ENCODE results near the gene RXRA.

The RXRA gene

DNA sequence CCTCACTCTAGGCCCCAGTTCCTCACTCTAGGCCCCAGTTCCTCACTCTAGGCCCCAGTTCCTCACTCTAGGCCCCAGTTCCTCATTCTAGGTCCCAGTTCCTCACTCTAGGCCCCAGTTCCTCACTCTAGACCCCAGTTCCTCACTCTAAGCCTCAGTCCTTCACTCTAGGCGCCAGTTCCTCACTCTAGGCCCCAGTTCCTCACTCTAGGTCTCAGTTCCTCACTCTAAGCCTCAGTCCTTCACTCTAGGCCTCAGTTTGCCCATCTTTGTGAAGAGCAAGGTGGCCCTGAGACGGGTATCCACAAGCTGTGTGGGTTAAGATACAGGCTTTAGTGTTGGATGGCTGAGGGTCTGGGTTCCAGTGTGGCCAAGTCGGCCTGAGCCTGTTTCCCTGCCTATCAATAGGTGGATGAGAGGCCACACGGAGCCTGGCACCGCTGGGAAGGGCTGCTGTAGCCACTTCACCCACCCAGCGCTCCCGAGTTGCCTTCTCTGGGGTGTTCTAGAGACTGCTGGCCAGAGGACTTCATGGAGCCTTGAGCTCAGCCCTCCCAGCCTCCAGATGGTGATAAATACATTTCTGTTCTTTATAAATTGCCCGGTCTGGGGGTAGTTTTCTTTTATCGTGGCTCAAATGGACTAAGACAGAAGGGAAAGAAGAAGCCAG is 150.2 kb downstream of the RXRA start:
- no peaks in the 10 kb centered on the region for H3K27me3 ChIP-seq (ENCODE audit: low read length)
- H3K4me3 ChIP-seq (ENCODE audit: insufficient read depth, low read length, poor library complexity, severe bottlenecking), result no peak overlapping the region
- H3K9me3 ChIP-seq (ENCODE audit: insufficient read depth, low read length), result no peaks in the 10 kb centered on the region
- no peak overlapping the region for H3K4me2 ChIP-seq (ENCODE audit: low read depth, low read length, poor library complexity, severe bottlenecking)
- no peaks in the 10 kb centered on the region for H3K79me2 ChIP-seq (ENCODE audit: insufficient read depth, low read length)
- no peak overlapping the region for H3K9ac ChIP-seq (ENCODE audit: low read length)
- H3K27ac ChIP-seq (ENCODE audit: low read depth, low read length), result no peak overlapping the region
- no peaks in the 10 kb centered on the region for H3K9me2 ChIP-seq (replicated peaks; ENCODE audit: insufficient read depth, low read length)
- no peak for TF ChIP-seq EZH2phosphoT487 (conservative IDR thresholded peaks at IDR 0.05; ENCODE audit: low read length)
- TF ChIP-seq, protein P1, sequence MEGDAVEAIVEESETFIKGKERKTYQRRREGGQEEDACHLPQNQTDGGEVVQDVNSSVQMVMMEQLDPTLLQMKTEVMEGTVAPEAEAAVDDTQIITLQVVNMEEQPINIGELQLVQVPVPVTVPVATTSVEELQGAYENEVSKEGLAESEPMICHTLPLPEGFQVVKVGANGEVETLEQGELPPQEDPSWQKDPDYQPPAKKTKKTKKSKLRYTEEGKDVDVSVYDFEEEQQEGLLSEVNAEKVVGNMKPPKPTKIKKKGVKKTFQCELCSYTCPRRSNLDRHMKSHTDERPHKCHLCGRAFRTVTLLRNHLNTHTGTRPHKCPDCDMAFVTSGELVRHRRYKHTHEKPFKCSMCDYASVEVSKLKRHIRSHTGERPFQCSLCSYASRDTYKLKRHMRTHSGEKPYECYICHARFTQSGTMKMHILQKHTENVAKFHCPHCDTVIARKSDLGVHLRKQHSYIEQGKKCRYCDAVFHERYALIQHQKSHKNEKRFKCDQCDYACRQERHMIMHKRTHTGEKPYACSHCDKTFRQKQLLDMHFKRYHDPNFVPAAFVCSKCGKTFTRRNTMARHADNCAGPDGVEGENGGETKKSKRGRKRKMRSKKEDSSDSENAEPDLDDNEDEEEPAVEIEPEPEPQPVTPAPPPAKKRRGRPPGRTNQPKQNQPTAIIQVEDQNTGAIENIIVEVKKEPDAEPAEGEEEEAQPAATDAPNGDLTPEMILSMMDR (IDR thresholded peaks at IDR 0.05; ENCODE audit: insufficient read depth, low read length, poor library complexity, severe bottlenecking), result no peak
- H3K36me3 ChIP-seq (ENCODE audit: low read length), result no peaks in the 10 kb centered on the region
- H4K20me1 ChIP-seq (ENCODE audit: low read depth, low read length), result no peaks in the 10 kb centered on the region
- no peak overlapping the region for H2AFZ ChIP-seq (ENCODE audit: low read depth, low read length, severe bottlenecking)
- H3F3A ChIP-seq (ENCODE audit: insufficient read depth), result no peaks in the 10 kb centered on the region

DNA sequence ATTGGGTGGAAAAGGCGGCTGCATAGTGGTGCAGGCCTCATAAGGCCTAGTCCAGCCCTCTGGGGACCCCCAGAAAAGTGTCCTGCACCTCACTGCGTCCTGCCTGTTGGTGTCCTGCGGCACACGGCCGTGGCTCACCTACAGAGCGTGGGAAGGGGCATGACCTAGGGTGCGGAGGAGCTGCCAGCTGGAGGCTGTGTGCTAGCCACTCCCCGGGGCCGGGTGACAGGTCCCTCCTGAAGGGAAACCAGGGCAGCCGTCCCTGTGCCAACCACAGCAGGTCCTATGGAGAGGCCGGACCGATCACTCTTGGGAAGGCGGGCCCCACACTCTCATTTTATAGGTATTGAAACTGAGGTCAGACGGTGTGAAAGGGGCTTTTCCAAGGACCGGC is 150.7 kb downstream of the RXRA start:
- Histone ChIP-seq H3K79me2 (ENCODE audit: insufficient read depth, low read length) (no peaks in the 10 kb centered on the region), H4K20me1 (ENCODE audit: low read depth, low read length) (no peaks in the 10 kb centered on the region), H3K27me3 (ENCODE audit: low read length) (no peaks in the 10 kb centered on the region), H3K27ac (ENCODE audit: low read depth, low read length) (no peak overlapping the region), H3F3A (ENCODE audit: insufficient read depth) (no peaks in the 10 kb centered on the region), H3K9me2 (replicated peaks; ENCODE audit: insufficient read depth, low read length) (no peaks in the 10 kb centered on the region), H3K4me2 (ENCODE audit: low read depth, low read length, poor library complexity, severe bottlenecking) (no peak overlapping the region), H3K9me3 (ENCODE audit: insufficient read depth, low read length) (no peaks in the 10 kb centered on the region), H3K4me3 (ENCODE audit: insufficient read depth, low read length, poor library complexity, severe bottlenecking) (no peak overlapping the region), H2AFZ (ENCODE audit: low read depth, low read length, severe bottlenecking) (no peak overlapping the region), H3K36me3 (ENCODE audit: low read length) (no peaks in the 10 kb centered on the region), H3K9ac (ENCODE audit: low read length) (no peak overlapping the region)
- TF ChIP-seq EZH2phosphoT487 (conservative IDR thresholded peaks at IDR 0.05; ENCODE audit: low read length), result no peak
- TF ChIP-seq, protein P1 (IDR thresholded peaks at IDR 0.05; ENCODE audit: insufficient read depth, low read length, poor library complexity, severe bottlenecking), result no peak

DNA sequence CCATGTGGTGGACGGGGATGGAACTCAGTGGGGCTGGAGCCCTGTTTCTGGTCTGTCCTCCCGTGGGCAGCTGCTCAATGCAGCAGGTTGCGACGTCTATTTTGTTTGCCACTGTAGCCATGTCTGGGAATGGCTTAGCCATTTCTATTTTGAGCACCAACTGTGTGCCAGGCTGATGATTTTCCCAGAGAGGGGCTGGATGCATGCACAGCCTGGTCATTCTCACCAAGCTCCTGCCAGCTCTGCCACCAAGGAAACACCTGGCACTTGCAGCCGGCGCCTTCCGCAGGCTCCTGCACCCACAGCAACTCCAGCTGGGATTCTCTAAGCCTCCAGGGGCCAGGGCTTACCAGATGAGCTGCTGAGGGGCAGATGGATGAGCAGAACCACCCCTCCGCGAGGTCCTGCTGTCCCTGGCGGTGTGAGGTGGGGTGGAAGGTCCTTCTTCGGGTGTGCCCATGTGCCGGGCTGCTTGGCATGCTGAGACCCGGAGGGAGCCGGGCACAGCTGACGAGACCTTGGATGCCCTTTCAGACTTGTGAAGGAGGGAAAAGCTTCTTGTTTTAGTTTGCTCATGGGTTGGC is 151.2 kb downstream of the RXRA start:
- Histone ChIP-seq H3K27me3 (ENCODE audit: low read length) (no peaks in the 10 kb centered on the region), H3K4me3 (ENCODE audit: insufficient read depth, low read length, poor library complexity, severe bottlenecking) (no peak overlapping the region), H3K9me3 (ENCODE audit: insufficient read depth, low read length) (no peaks in the 10 kb centered on the region), H4K20me1 (ENCODE audit: low read depth, low read length) (no peaks in the 10 kb centered on the region), H3K9me2 (replicated peaks; ENCODE audit: insufficient read depth, low read length) (no peaks in the 10 kb centered on the region), H3K36me3 (ENCODE audit: low read length) (no peaks in the 10 kb centered on the region), H3K79me2 (ENCODE audit: insufficient read depth, low read length) (no peaks in the 10 kb centered on the region), H3F3A (ENCODE audit: insufficient read depth) (no peaks in the 10 kb centered on the region), H3K27ac (ENCODE audit: low read depth, low read length) (no peak overlapping the region), H3K9ac (ENCODE audit: low read length) (no peak overlapping the region), H3K4me2 (ENCODE audit: low read depth, low read length, poor library complexity, severe bottlenecking) (no peak overlapping the region), H2AFZ (ENCODE audit: low read depth, low read length, severe bottlenecking) (no peak overlapping the region)
- no peak for TF ChIP-seq EZH2phosphoT487 (conservative IDR thresholded peaks at IDR 0.05; ENCODE audit: low read length)
- TF ChIP-seq, protein P1 (IDR thresholded peaks at IDR 0.05; ENCODE audit: insufficient read depth, low read length, poor library complexity, severe bottlenecking), result no peak

Data from SU-DHL-6 (cell line).